Anterior cingulate cortex (tissue), 58 donors: ENCODE data around the gene MORC3.
"Not testable (repeated sequence)": the region's sequence is repeated elsewhere in the genome, so short reads cannot be mapped to it uniquely, and the experiment has no call there.

Experiments
- DNase-seq, 58 donors: peaks; one replicate each; lab custom pipeline; 2025; lab: John Stamatoyannopoulos, UW

MORC3 gene

DNA sequence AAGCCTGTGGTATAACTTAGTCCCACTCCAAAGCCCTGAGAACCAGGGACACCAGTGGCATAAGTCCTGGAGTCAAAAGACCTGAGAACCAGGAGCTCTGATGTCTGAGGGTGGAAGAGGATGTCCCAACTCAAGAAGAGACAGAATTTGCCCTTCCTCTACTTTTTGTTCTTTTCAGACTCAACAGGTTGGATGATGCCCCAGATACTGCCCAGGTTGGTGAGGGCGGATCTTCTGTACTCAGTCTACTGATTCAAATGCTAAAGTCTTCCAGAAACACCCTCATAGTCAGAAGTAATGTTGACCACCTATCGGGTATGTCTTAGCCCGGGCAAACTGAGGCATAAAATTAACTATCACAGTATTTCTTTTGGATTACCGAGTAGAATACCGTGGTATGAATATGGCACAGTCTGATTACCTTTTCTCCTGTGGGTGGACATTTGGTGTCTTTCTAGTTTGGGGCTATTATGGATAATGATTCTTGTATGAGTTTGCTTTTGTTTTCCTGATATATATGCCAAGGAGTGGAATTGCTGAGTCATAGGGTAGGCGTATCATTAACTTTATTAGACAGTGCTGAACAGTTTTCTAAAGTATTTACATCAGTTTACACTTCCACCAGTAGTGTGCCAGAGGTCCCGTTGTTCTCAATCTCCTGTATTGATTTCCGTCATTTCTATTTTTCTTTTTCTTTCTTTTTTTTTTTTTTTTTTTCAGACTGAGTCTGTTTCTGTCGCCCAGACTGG, 62.0 kb downstream of the MORC3 start:
- no peak for DNase-seq

DNA sequence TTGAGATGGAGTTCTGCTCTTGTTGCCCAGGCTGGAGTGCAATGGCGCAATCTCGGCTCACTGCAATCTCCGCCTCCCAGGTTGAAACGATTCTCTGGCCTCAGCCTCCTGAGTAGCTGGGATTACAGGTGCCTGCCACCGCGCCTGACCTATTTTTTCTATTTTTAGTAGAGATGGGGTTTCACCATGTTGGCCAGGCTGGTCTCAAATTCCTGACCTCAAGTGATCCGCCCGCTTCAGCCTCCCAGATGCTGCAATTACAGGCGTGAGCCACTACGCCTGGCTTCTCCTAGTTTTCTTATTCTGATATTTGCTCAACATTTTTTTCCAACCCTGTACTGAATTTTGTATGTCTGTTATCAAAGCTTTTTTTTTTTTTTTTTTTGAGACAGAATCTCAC, 62.7 kb downstream of the MORC3 start:
- DNase-seq = not testable (repeated sequence)

GRCh38 chr21:36384885-36385232, 64.9 kb downstream of the MORC3 start:
- no peak for DNase-seq

GRCh38 chr21:36385233-36386030, 65.4 kb downstream of the MORC3 start, which contains the start of gene CHAF1B:
Gene CHAF1B (plus strand): TSS chr21:36385392. CDS start chr21:36386137, 745 bp downstream.
- DNase-seq = peak in 46 of 58 donors; percentile 13 to 72 (median 50)

DNA sequence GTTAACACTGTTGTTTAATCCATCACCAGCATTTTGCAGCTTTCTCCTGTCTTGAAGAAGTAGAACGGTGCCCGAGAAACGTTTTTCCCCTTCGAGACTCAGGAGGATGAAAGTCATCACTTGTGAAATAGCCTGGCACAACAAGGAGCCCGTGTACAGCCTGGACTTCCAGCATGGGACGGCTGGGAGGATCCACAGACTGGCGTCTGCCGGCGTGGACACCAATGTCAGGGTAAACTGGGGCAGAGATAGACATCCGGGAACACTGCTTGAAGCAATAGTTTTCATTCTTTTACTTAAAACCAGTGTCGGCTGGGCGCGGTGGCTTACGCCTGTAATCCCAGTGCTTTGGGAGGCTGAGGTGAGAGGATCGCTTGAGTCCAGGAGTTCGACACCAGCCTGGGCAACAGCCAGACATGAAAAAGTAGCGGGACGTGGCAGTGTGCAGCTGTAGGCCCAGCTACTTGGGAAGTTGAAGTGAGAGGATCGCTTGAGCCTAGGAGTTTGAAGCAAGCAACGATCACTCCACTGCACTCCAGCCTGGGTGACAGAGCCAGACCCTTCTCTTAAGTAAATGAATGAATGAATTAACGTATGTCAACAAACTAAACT, 66.1 kb downstream of the MORC3 start:
- no peak for DNase-seq

DNA sequence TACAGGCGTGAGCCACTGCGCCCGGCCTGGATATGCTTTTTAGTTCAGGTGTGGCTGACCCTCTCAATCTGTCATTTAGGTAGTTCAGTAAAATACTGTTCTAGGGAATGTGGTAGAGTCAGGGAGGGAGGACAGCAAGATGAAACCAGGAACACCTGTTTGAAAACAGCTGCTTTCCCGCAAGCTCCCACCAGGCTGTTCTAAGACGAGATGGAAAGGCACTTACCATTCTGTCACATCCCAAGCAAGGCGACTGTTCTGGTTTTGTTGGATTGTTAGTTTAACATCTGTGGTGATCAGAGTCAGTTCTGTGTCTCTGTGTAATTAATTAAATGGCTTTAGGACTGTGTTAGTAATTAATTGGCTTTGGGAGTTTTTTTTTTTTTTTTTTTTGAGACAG, 68.1 kb downstream of the MORC3 start:
- DNase-seq = no peak

DNA sequence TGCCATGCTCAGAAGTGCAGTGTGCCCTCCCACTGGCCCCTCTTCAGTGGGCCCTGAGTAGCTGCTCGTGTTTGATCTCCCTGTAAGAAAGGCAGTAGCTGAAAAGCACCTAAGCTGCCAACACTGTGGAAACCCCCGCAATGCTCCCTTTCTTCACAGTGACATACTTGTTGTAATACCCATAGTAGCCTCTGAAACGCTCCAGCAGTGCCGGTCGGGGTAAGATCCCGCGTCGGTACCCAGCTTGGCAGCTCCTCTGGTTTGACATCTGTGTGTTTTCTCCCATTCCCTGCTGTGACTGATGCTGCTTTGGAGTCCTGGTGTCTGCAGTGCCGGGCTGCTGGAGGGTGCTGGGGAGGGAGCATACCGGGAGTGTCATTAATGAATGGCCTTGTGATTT, 68.8 kb downstream of the MORC3 start:
- DNase-seq = peak in 27 of 58 donors; percentile 5 to 52 (median 21)

GRCh38 chr21:36391649-36392048, 71.7 kb downstream of the MORC3 start:
- not testable (repeated sequence) for DNase-seq

GRCh38 chr21:36395353-36396111, 75.5 kb downstream of the MORC3 start:
- DNase-seq = no peak

- DNase-seq = no peak
These were observed 76.3 kb downstream of the MORC3 start for GRCh38 chr21:36396325-36396724.

- no peak for DNase-seq
These were observed 77.0 kb downstream of the MORC3 start for GRCh38 chr21:36396971-36397370.

DNA sequence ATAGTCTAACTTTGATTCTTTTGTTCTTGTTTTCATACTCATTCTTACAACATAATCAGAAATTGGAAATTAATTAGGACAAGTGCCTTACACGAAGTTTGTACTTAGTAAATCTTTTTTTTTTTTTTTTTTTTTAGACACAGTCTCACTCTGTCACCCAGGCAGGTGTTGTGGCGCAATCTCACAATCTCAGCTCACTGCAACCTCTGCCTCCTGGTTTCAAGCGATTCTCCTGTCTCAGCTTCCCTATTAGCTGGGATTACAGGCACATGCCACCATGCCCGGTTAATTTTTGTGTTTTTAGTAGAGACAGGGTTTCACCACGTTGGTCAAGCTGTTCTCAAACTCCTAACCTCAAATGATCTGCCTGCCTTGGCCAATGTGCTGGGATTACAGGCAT, 77.6 kb downstream of the MORC3 start:
- DNase-seq = no peak

DNA sequence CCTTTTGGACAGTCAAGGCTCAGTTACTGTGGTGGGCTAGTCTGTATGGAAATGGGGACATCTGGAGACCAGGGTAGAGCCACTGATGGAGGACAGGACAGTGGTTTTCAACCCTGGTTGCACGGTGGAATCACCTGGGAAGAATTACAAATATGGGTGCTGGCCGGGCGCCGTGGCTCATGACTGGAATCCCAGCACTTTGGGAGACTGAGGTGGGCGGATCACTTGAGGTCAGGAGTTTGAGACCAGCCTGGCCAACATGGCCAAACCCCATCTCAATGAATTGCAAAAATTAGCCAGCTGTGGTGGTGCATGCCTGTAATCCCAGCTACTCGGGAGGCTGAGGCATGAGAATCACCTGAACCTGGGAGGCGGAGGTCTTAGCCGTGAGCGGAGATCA, 79.7 kb downstream of the MORC3 start:
- DNase-seq = not testable (repeated sequence)

GRCh38 chr21:36400719-36401118, 80.7 kb downstream of the MORC3 start:
- no peak for DNase-seq

- no peak for DNase-seq
These were observed 82.3 kb downstream of the MORC3 start for GRCh38 chr21:36402339-36402738.

- DNase-seq = no peak
These were observed 83.7 kb downstream of the MORC3 start for GRCh38 chr21:36403713-36404112.

DNA sequence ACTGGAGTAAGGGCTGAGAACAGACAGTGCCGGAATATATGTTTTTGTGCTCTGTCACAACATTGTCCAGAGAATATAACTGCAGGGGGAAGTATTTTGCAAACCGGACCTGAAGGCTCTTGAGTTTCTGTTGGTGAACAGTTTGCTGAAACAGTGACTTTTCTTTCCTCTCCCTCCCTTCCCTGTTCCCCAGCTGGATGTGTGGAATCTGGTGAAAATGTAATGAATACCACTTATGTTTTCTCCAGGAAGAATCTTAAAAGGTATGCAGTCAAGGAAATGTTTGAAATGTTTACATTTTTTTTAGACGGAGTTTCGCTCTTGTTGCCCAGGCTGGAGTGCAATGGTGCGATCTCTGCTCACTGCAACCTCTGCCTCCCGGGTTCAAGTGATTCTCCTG, 88.6 kb downstream of the MORC3 start:
- no peak for DNase-seq

- no peak for DNase-seq
These were observed 91.3 kb downstream of the MORC3 start for GRCh38 chr21:36411301-36411700.

DNA sequence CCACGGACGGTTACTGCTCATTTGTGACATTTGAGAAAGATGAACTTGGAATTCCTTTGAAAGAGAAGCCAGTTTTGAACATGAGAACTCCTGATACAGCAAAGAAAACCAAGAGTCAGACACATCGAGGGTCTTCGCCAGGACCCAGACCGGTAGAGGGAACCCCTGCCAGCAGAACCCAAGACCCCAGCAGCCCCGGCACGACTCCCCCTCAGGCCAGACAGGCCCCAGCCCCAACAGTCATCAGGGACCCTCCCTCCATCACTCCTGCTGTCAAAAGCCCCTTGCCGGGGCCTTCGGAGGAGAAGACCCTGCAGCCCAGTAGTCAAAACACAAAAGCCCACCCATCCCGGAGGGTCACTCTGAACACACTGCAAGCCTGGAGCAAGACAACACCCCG, 92.9 kb downstream of the MORC3 start:
- DNase-seq = no peak

- DNase-seq = no peak
These were observed 95.4 kb downstream of the MORC3 start for GRCh38 chr21:36415375-36415774.

DNA sequence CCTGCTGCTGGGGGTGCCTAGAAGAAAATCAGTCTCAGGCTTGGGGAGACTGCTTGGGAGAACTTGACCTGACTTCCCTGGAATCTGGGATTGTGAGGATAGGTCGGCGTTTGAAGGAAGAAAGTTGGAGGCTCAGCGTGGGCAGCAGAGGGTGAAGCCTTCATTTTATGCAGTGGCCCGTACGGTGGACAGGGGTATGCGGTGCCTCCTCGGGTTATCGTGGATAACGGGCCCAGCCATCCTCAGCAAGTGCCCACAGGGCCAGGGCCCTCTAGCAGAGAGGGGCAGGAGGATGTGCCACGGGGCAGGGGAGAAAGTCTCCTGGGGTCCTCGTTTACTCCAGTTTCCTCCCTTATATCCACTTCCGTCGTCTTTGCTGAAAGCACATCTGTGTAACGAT, 99.2 kb downstream of the MORC3 start:
- no peak for DNase-seq
